ENCODE results near the gene HIF3A.

- TF ChIP-seq CTCF (IDR thresholded peaks at IDR 0.05), result no peak
- TF ChIP-seq EZH2phosphoT487 (IDR thresholded peaks at IDR 0.05), result no peak
- no peak for TF ChIP-seq EZH2 (IDR thresholded peaks at IDR 0.05)
Observed at GRCh38 chr19:46303691-46304397, 7.0 kb downstream of the HIF3A start.

Data from neural progenitor cell (in vitro differentiated cells).